HCT116 (cell line): Measurements from ENCODE around the gene ADARB2. TPM values are rescaled to one million over a fixed set of nuclear protein-coding genes. Genes with fewer than 3 reads are reported as not detected.

ENCODE experiments used
- ATAC-seq: fragments of 200-7000 bp; cut with Tn5 transposase; 2 replicates; pipeline ENCODE4 v1.9.1; 2020; ENCODE audit warnings: mild to moderate bottlenecking, moderate library complexity
- BruUV-seq: library from RNA; stranded (reverse); fragments of 400-500 nt; replicated peaks from 2 replicates; lab custom pipeline; 2021; lab: Mats Ljungman, UMichigan
- CTCF ChIA-PET: fragments of 300-600 bp; sonication (Branson Sonifier 250); formaldehyde crosslinking; loops from one replicate; lab custom pipeline; 2021; ENCODE audit warnings: antibody characterized with exemption; lab: Charles Lee
- POLR2A ChIA-PET: fragments of 300-600, 350-600 bp; sonication (Branson Sonifier 250); formaldehyde crosslinking; loops from one replicate; lab custom pipeline; 2021; ENCODE audit warnings: antibody characterized with exemption; lab: Charles Lee
- RAD21 ChIA-PET, 2 experiments: fragments of 300-600 bp; sonication (Branson Sonifier 250); formaldehyde crosslinking; loops; one replicate each; lab custom pipeline; 2023; ENCODE audit warnings: low total read pairs in 2 of 2; ENCODE audit not compliant: uncharacterized antibody in 2 of 2, unreplicated experiment in 2 of 2, low non-redundant PET in 1 of 2; lab: Charles Lee
- DNase-seq: peaks from one replicate; pipeline ENCODE4 v3.0.0-alpha.2; 2010; ENCODE audit warnings: low read depth, low spot score
- H2AFZ ChIP-seq: fragments of 200-600 bp; shearing (Covaris generic), sonication (generic); 2 replicates; pipeline ENCODE4 v1.6.1; 2017; ENCODE audit warnings: low read depth, mixed run types, mixed read lengths, antibody characterized with exemption, low read length; ENCODE audit not compliant: poor library complexity, severe bottlenecking
- H3K27ac ChIP-seq: 2 replicates; pipeline ENCODE4 v1.5.1; 2012; ENCODE audit warnings: low read depth, low read length
- H3K27me3 ChIP-seq: fragments of 200-600 bp; sonication (generic); 2 replicates; pipeline ENCODE4 v1.6.1; 2016; ENCODE audit warnings: mixed run types, low read length, mixed read lengths; ENCODE audit not compliant: insufficient read depth
- H3K36me3 ChIP-seq, 2 experiments: fragments of 200-500 bp in 1 of 2; fragments of 200-600 bp in 1 of 2; sonication (Bioruptor generic) in 1 of 2; sonication (generic) in 1 of 2; 2 replicates each; pipeline versions ENCODE4 v1.5.1 to v1.6.1; 2014 to 2016; ENCODE audit warnings: low read length in 2 of 2, inconsistent platforms in 1 of 2, mixed read lengths in 1 of 2, mixed run types in 1 of 2; ENCODE audit not compliant: insufficient read depth in 2 of 2, control insufficient read depth in 1 of 2
- H3K4me1 ChIP-seq, 2 experiments: fragments of 200-600 bp in 1 of 2; sonication (generic) in 1 of 2; 2 replicates each; pipeline versions ENCODE4 v1.5.1 to v1.6.1; 2012 to 2017; ENCODE audit warnings: low read length in 2 of 2, inconsistent platforms in 1 of 2, mild to moderate bottlenecking in 1 of 2, mixed read lengths in 1 of 2, mixed run types in 1 of 2, moderate library complexity in 1 of 2; ENCODE audit not compliant: insufficient read depth in 2 of 2, control insufficient read depth in 1 of 2
- H3K4me2 ChIP-seq: fragments of 200-600 bp; sonication (generic); 2 replicates; pipeline ENCODE4 v1.6.1; 2017; ENCODE audit warnings: mixed run types, low read length, mixed read lengths
- H3K4me3 ChIP-seq, 2 experiments: fragments of 200-600 bp in 1 of 2; sonication (generic) in 1 of 2; replicated peaks in 1 of 2; 2 replicates each; pipeline ENCODE4 v1.5.1; 2011 to 2016; ENCODE audit warnings: low read length in 2 of 2, control low read depth in 1 of 2, low read depth in 1 of 2, mild to moderate bottlenecking in 1 of 2, mixed read lengths in 1 of 2, mixed run types in 1 of 2
- H3K79me2 ChIP-seq: fragments of 200-600 bp; sonication (generic); 2 replicates; pipeline ENCODE4 v1.6.1; 2017; ENCODE audit warnings: mild to moderate bottlenecking, mixed run types, low read length, moderate library complexity, mixed read lengths; ENCODE audit not compliant: insufficient read depth
- H3K9ac ChIP-seq: fragments of 200-600 bp; sonication (generic); 2 replicates; pipeline ENCODE4 v1.6.1; 2016; ENCODE audit warnings: low read length, mixed read lengths
- H3K9me2 ChIP-seq: fragments of 200-600 bp; sonication (generic), shearing (Covaris generic); 2 replicates; pipeline ENCODE4 v1.6.1; 2017; ENCODE audit warnings: mixed run types, mild to moderate bottlenecking, moderate library complexity; ENCODE audit not compliant: insufficient read depth
- H3K9me3 ChIP-seq, 2 experiments: fragments of 200-500 bp in 1 of 2; fragments of 200-600 bp in 1 of 2; sonication (Bioruptor generic) in 1 of 2; sonication (generic) in 1 of 2; 2 replicates each; pipeline ENCODE4 v1.6.1; 2014 to 2017; ENCODE audit warnings: low read length in 2 of 2, mixed read lengths in 2 of 2, inconsistent platforms in 1 of 2, low read depth in 1 of 2, mild to moderate bottlenecking in 1 of 2, mixed run types in 1 of 2, moderate library complexity in 1 of 2; ENCODE audit not compliant: control insufficient read depth in 1 of 2, insufficient read depth in 1 of 2
- H4K20me1 ChIP-seq: fragments of 200-600 bp; sonication (generic), shearing (Covaris generic); 2 replicates; pipeline ENCODE4 v1.6.1; 2017; ENCODE audit warnings: mixed run types, mild to moderate bottlenecking, moderate library complexity; ENCODE audit not compliant: insufficient read depth
- EGR1 ChIP-seq: IDR thresholded peaks from 2 replicates; pipeline ENCODE4 v1.6.1; 2012; ENCODE audit warnings: low read depth
- ELF1 ChIP-seq: IDR thresholded peaks from 2 replicates; pipeline ENCODE4 v1.6.1; 2012; ENCODE audit warnings: low read depth, borderline replicate concordance
- EZH2 ChIP-seq: fragments of 200-600 bp; sonication (generic); IDR thresholded peaks from 2 replicates; pipeline ENCODE4 v1.6.1; 2017; ENCODE audit warnings: antibody characterized with exemption, mixed run types
- EZH2phosphoT487 ChIP-seq: fragments of 200-600 bp; IDR thresholded peaks from 2 replicates; pipeline ENCODE4 v1.6.1; 2018; ENCODE audit warnings: antibody characterized with exemption, borderline replicate concordance
- FOSL1 ChIP-seq: IDR thresholded peaks from 2 replicates; pipeline ENCODE4 v1.6.1; 2012; ENCODE audit warnings: low read depth
- JUND ChIP-seq: IDR thresholded peaks from 2 replicates; pipeline ENCODE4 v1.6.1; 2012
- POLR2A ChIP-seq: IDR thresholded peaks from 2 replicates; pipeline ENCODE4 v1.7.0; 2011; ENCODE audit warnings: borderline replicate concordance; ENCODE audit not compliant: insufficient read depth, insufficient read length; ENCODE audit errors: extremely low read depth
- POLR2AphosphoS5 ChIP-seq: IDR thresholded peaks from 2 replicates; pipeline ENCODE4 v1.6.1; 2011; ENCODE audit warnings: mild to moderate bottlenecking, low read depth, low read length, moderate library complexity
- SIN3A ChIP-seq: IDR thresholded peaks from 2 replicates; pipeline ENCODE4 v1.6.1; 2012; ENCODE audit warnings: low read depth
- SP1 ChIP-seq: IDR thresholded peaks from 2 replicates; pipeline ENCODE4 v1.6.1; 2012; ENCODE audit warnings: low read depth
- SRF ChIP-seq: IDR thresholded peaks from 2 replicates; pipeline ENCODE4 v1.6.1; 2012; ENCODE audit warnings: low read depth
- TCF7L2 ChIP-seq: IDR thresholded peaks from 2 replicates; pipeline ENCODE4 v1.7.0; 2011; ENCODE audit warnings: borderline replicate concordance, inconsistent platforms; ENCODE audit not compliant: insufficient read depth, insufficient read length; ENCODE audit errors: extremely low read depth
- YY1 ChIP-seq: IDR thresholded peaks from 2 replicates; pipeline ENCODE4 v1.6.1; 2011; ENCODE audit warnings: low read length, low read depth, moderate library complexity, mild to moderate bottlenecking; ENCODE audit not compliant: insufficient replicate concordance; ENCODE audit errors: extremely low read depth
- ZBTB33 ChIP-seq: IDR thresholded peaks from 2 replicates; pipeline ENCODE4 v1.6.1; 2011; ENCODE audit warnings: mild to moderate bottlenecking, low read length, moderate library complexity; ENCODE audit not compliant: insufficient replicate concordance; ENCODE audit errors: extremely low read depth
- ZFX ChIP-seq: fragments of 450-650 bp; IDR thresholded peaks from 2 replicates; pipeline ENCODE4 v1.6.1; 2017
- ZNF274 ChIP-seq: fragments of 200-500 bp; sonication (Bioruptor generic); IDR thresholded peaks from 2 replicates; pipeline ENCODE4 v1.6.1; 2014; ENCODE audit warnings: mild to moderate bottlenecking, low read depth, low read length, inconsistent platforms
- intact Hi-C: fragments of 100-400 bp; cut with micrococcal nuclease; formaldehyde crosslinking; loops from 2 replicates; pipeline ENCODE4 v1.10.0; 2022
- total RNA-seq: library from RNA; stranded (reverse); gene quantifications from one replicate; pipeline ENCODE4 v1.2.1, GENCODE V29; 2021; ENCODE audit not compliant: unreplicated experiment
- TF ChIP-seq, protein P1 (sequence below), 3 experiments: fragments of 200-600 bp in 1 of 3; sonication (generic) in 1 of 3; IDR thresholded peaks in 2 of 3; conservative IDR thresholded peaks in 1 of 3; 2 replicates each; pipeline ENCODE4 v1.5.1; 2012 to 2017; ENCODE audit warnings: low read depth in 2 of 3, low read length in 2 of 3, antibody characterized with exemption in 1 of 3, borderline replicate concordance in 1 of 3, control low read depth in 1 of 3, mild to moderate bottlenecking in 1 of 3, mixed read lengths in 1 of 3, mixed run types in 1 of 3, moderate library complexity in 1 of 3; ENCODE audit not compliant: insufficient read depth in 1 of 3
- TF ChIP-seq, protein P2 (sequence below): IDR thresholded peaks from 2 replicates; pipeline ENCODE4 v1.6.1; 2012; ENCODE audit warnings: low read depth
- TF ChIP-seq, protein P3 (sequence below): IDR thresholded peaks from 2 replicates; pipeline ENCODE4 v1.6.1; 2012
- TF ChIP-seq, protein P4 (sequence below): IDR thresholded peaks from 2 replicates; pipeline ENCODE4 v1.6.1; 2012

ADARB2 gene
- total RNA-seq, 1 experiment from 2014 or later = not detected

DNA sequence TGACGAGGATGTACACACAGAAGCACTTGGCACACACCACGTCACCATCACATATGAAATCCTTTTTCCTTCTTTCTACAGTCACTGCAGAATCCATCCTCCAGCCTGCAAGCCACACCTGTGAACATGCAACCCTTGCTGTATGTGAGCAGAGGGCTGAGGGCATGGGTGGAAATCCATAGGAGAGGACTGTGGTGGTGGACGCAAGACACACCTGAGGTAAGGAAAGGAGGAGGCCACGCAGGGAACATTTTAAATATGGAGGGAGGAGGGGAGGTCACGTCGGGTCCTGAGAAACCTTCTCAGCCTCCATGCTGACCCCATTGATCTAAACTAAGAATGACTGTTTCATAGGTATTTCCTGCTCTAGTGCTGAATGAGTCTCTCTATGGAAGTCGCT is 28.6 kb downstream of the ADARB2 start:
- no peak overlapping the region for H3K27ac ChIP-seq
- TF ChIP-seq TCF7L2 (no peak), EZH2phosphoT487 (no peak), ELF1 (no peak), POLR2A (no peak), ZFX (no peak), ZBTB33 (no peak), ZNF274 (no peak), EZH2 (no peak), EGR1 (no peak), JUND (no peak), SIN3A (no peak), SRF (no peak), YY1 (no peak), POLR2AphosphoS5 (no peak), FOSL1 (no peak), SP1 (no peak)
- TF ChIP-seq, protein P1, sequence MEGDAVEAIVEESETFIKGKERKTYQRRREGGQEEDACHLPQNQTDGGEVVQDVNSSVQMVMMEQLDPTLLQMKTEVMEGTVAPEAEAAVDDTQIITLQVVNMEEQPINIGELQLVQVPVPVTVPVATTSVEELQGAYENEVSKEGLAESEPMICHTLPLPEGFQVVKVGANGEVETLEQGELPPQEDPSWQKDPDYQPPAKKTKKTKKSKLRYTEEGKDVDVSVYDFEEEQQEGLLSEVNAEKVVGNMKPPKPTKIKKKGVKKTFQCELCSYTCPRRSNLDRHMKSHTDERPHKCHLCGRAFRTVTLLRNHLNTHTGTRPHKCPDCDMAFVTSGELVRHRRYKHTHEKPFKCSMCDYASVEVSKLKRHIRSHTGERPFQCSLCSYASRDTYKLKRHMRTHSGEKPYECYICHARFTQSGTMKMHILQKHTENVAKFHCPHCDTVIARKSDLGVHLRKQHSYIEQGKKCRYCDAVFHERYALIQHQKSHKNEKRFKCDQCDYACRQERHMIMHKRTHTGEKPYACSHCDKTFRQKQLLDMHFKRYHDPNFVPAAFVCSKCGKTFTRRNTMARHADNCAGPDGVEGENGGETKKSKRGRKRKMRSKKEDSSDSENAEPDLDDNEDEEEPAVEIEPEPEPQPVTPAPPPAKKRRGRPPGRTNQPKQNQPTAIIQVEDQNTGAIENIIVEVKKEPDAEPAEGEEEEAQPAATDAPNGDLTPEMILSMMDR (IDR thresholded peaks at IDR 0.05 in 2 of 3, conservative IDR thresholded peaks at IDR 0.05 in 1 of 3; ENCODE audit: borderline replicate concordance in 1 of 3, insufficient read depth in 1 of 3, low read depth in 2 of 3, low read length in 2 of 3) = no peak
- TF ChIP-seq, protein P2, sequence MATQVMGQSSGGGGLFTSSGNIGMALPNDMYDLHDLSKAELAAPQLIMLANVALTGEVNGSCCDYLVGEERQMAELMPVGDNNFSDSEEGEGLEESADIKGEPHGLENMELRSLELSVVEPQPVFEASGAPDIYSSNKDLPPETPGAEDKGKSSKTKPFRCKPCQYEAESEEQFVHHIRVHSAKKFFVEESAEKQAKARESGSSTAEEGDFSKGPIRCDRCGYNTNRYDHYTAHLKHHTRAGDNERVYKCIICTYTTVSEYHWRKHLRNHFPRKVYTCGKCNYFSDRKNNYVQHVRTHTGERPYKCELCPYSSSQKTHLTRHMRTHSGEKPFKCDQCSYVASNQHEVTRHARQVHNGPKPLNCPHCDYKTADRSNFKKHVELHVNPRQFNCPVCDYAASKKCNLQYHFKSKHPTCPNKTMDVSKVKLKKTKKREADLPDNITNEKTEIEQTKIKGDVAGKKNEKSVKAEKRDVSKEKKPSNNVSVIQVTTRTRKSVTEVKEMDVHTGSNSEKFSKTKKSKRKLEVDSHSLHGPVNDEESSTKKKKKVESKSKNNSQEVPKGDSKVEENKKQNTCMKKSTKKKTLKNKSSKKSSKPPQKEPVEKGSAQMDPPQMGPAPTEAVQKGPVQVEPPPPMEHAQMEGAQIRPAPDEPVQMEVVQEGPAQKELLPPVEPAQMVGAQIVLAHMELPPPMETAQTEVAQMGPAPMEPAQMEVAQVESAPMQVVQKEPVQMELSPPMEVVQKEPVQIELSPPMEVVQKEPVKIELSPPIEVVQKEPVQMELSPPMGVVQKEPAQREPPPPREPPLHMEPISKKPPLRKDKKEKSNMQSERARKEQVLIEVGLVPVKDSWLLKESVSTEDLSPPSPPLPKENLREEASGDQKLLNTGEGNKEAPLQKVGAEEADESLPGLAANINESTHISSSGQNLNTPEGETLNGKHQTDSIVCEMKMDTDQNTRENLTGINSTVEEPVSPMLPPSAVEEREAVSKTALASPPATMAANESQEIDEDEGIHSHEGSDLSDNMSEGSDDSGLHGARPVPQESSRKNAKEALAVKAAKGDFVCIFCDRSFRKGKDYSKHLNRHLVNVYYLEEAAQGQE = no peak
- TF ChIP-seq, protein P3, sequence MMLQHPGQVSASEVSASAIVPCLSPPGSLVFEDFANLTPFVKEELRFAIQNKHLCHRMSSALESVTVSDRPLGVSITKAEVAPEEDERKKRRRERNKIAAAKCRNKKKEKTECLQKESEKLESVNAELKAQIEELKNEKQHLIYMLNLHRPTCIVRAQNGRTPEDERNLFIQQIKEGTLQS = no peak
- TF ChIP-seq, protein P4, sequence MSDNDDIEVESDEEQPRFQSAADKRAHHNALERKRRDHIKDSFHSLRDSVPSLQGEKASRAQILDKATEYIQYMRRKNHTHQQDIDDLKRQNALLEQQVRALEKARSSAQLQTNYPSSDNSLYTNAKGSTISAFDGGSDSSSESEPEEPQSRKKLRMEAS = no peak
- TF ChIP-seq, all 23 proteins: peak for 0
- CTCF ChIA-PET = no interaction called here
- DNase-seq (no peak), ATAC-seq (no peak)
- Histone ChIP-seq H3K36me3 (no peaks in the 10 kb centered on the region), H3K9ac (no peak overlapping the region), H3K79me2 (no peaks in the 10 kb centered on the region), H3K9me2 (no peaks in the 10 kb centered on the region), H3K9me3 (peaks cover 0 to 3% of the 10 kb centered on the region in 2 experiments; a peak in 1 of 4 replicates), H2AFZ (no peak overlapping the region), H3K4me1 (no peaks in the 10 kb centered on the region), H4K20me1 (no peaks in the 10 kb centered on the region), H3K27me3 (no peaks in the 10 kb centered on the region), H3K4me3 (no peak overlapping the region), H3K4me2 (no peak overlapping the region)
- POLR2A ChIA-PET = no interaction called here
- intact Hi-C loops = no loop called here
- no TSS peak for BruUV-seq
- RAD21 ChIA-PET = no interaction called here
